ENCODE results near the gene PTRH2.

DNA sequence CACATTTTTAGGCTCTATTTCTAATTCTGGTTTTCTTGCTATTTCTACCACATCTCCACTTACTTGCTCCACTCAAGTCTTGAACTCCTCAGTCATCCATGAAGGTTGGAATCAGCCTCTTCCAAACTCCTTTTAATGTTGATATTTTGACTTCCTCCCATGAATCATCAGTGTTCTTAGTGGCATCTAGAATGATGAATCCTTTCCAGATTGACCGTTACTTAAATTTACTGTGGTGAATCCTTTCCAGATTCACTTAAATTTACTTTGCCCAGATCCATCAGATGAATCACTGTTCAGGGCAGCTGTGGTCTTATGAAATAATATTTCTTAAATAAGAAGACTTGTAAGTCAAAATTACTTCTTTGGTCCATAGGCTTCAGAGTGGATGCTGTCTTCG lies 55.1 kb downstream of the PTRH2 start:
- TF ChIP-seq, protein P1, sequence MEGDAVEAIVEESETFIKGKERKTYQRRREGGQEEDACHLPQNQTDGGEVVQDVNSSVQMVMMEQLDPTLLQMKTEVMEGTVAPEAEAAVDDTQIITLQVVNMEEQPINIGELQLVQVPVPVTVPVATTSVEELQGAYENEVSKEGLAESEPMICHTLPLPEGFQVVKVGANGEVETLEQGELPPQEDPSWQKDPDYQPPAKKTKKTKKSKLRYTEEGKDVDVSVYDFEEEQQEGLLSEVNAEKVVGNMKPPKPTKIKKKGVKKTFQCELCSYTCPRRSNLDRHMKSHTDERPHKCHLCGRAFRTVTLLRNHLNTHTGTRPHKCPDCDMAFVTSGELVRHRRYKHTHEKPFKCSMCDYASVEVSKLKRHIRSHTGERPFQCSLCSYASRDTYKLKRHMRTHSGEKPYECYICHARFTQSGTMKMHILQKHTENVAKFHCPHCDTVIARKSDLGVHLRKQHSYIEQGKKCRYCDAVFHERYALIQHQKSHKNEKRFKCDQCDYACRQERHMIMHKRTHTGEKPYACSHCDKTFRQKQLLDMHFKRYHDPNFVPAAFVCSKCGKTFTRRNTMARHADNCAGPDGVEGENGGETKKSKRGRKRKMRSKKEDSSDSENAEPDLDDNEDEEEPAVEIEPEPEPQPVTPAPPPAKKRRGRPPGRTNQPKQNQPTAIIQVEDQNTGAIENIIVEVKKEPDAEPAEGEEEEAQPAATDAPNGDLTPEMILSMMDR (IDR thresholded peaks at IDR 0.05), result no peak
- no peak for TF ChIP-seq POLR2A (IDR thresholded peaks at IDR 0.05)
